ENCODE measurements around the gene TCEANC.
"Not testable (repeated sequence)": the region's sequence is repeated elsewhere in the genome, so short reads cannot be mapped to it uniquely, and the experiment has no call there.

TCEANC gene

GRCh38 chrX:13622401-13622964 lies 30.5 kb upstream of the TCEANC start:
- no peak for DNase-seq (ENCODE audit: low spot score)
- no peak for TF ChIP-seq CTCF (IDR thresholded peaks at IDR 0.05)
- Histone ChIP-seq H3K4me3 (no peak overlapping the region), H3K27ac (no peak overlapping the region)

DNA sequence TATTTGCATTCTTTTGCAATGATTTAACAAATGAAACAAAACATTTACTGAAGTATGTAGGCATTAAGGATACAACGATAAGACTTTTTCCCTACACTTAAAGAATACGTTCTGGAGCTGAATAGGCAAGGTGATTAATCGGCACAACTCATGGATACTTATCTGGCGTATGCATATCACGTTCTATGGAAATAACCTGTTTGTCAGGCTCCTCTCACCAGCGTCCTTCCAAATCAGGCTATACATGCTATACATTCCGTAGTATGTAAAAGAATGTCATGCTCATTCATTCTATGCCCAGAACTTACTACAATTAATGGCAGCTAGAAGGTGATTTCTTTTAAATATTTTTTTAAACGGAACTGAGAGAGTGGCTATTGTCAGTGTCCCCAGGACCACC lies 25.6 kb upstream of the TCEANC start:
- no peak for DNase-seq (ENCODE audit: low spot score)
- no peak overlapping the region for H3K27ac ChIP-seq
- no peak overlapping the region for H3K4me3 ChIP-seq
- no peak for TF ChIP-seq CTCF (IDR thresholded peaks at IDR 0.05)

GRCh38 chrX:13637224-13637623 lies 15.7 kb upstream of the TCEANC start:
- DNase-seq (ENCODE audit: low spot score); H3K4me3 ChIP-seq: not testable (repeated sequence)

GRCh38 chrX:13638021-13638420 lies 14.9 kb upstream of the TCEANC start:
- Histone ChIP-seq H3K27ac (no peak overlapping the region), H3K4me3 (no peak overlapping the region)
- TF ChIP-seq CTCF (IDR thresholded peaks at IDR 0.05), result no peak
- DNase-seq (ENCODE audit: low spot score), result no peak

More at GRCh38 chrX:13637224-13637623, 15.7 kb upstream of the TCEANC start:
- not testable (repeated sequence) for H3K27ac ChIP-seq

GRCh38 chrX:13638826-13639225 lies 14.1 kb upstream of the TCEANC start:
- DNase-seq (ENCODE audit: low spot score), result no peak
- Histone ChIP-seq H3K4me3 (no peak overlapping the region), H3K27ac (no peak overlapping the region)
- no peak for TF ChIP-seq CTCF (IDR thresholded peaks at IDR 0.05)

DNA sequence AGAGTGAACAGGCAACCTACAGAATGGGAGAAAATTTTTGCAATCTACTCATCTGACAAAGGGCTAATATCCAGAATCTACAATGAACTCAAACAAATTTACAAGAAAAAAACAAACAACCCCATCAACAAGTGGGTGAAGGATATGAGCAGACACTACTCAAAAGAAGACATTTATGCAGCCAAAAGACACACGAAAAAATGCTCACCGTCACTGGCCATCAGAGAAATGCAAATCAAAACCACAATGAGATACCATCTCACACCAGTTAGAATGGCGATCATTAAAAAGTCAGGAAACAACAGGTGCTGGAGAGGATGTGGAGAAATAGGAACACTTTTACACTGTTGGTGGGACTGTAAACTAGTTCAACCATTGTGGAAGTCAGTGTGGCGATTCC lies 11.3 kb upstream of the TCEANC start:
- not testable (repeated sequence) for H3K27ac ChIP-seq; DNase-seq (ENCODE audit: low spot score); H3K4me3 ChIP-seq

DNA sequence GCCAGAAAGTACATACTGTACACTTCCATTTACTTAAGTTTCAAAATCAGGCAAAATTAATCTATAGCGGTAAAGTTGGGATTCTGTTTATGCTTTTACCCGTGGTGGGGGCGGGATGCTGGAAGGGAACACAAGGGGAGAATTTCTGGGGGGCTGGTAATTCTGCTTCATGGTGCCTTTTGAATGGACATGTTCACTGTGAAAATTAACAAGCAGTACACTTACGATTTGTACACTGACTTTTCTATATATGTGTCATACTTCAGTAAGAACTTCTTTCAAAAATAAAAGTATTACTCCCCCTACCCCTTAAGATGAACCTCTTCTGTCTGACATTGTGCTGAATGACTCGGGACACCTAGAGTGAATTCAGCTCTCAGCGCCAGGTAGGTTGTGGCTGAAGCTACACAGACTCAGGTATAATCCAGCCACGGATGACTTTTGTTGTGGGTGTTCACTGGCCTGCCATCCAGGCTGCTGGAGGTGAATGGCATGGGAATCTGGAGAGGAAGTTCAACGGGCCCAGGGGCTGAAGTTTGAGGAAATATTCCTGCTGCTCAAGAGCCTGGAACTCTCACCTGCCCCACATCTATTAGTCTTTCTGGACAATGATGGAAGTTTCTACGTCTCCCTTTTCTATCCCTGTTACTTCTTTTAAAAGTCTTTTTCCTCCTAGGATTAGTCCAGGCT lies 7.3 kb upstream of the TCEANC start:
- H3K4me3 ChIP-seq, result no peak overlapping the region
- no peak for DNase-seq (ENCODE audit: low spot score)

More for the DNA sequence above, 7.3 kb upstream of the TCEANC start:
- TF ChIP-seq CTCF (IDR thresholded peaks at IDR 0.05), result no peak
- H3K27ac ChIP-seq, result no peak overlapping the region

All from coronary artery (tissue), 2 donors.